ENCODE measurements around the gene DACT2.
"Not testable (repeated sequence)": the region's sequence is repeated elsewhere in the genome, so short reads cannot be mapped to it uniquely, and the experiment has no call there.

Gene DACT2

DNA sequence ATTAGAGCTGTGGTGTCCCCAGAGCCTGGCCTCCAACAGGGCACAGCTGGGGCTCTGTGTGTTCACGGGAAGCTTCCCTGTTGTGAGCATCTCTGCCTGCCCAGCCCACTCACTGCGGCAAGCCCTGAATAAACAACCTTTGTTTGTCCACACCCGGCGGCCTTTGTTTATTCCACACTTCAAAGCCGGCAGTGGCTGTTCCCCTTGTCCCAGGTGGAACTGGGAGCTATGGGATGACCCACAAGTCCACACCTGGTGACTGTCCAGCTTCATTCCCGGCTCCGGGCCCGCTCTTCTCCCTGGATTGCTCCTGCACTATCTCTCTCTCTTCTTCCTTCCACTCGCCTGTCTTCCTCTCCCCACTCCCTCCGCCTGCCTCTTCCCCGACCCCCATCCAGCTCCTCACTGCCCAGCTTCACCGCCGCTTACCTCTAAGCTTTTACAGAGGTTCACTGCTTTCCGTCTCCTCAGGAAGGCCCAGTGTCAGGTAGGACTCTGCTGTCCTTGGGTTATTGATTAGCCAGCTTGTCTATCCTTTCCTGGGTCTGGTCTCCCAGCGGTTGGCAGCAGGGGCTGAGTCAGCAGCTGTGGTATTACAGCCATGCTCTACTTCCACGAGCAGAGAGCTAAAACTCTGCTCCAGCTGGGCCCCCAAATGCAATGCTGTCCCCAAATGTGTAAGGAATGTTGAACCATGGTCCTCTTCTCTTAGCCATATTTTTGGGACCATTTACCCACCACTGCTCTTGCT, 17.8 kb downstream of the DACT2 start:
- DNase-seq (ENCODE audit: low read depth) = no peak

DNA sequence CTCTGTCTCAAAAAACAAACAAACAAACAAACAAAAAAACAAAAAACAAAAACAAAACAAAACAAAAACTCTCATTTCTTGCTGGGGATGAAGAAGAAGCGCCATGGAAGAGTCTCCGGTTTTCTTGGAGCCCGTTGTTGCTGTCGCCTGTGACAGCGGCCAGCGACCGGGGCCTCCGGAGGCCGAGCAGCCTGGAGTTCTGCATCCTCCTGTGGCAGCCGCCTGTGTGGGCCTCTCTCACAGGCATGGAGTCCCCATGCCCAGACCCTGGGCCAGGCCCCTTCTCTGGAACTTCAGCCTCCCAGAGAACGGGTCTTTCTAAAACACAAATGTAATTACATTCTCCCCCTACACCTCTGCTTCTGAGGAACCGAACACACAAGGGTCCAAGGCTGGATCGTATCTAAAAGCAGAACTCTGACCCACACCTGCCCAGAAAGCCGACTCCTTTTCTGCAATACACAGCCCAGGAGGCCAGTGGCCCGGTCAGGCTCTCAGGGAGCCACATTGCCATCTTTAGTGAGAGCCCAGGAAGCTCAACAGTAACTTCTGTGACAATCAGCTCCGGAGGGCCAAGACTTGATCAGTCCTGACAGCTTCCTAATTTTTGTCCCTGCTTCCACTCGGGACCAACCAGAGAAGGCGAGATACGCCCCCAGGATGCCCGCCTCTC, 18.5 kb downstream of the DACT2 start:
- no peak for DNase-seq (ENCODE audit: low read depth)

- DNase-seq (ENCODE audit: low read depth) = no peak
Measured at GRCh38 chr6:168299541-168300511, 19.8 kb downstream of the DACT2 start.

DNA sequence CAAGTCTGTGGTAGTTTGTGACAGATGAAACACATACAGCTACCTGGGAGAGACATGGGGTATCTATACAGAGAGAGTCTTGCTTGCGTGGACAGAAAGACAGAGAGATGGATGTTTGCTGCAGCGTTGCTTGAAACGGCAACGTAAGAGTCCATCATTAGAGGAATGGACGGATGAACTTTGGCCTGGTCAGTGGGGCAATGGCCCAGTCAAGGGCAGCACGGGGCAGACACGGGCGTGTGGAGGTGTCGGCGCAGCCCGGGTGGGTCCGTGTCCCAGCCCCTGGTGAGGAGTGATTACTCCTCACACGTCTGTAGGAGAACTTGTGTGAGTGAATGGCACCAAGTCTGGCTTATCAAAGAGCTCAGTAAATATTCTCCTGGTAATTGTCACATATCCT, 21.9 kb downstream of the DACT2 start:
- DNase-seq (ENCODE audit: low read depth) = no peak

DNA sequence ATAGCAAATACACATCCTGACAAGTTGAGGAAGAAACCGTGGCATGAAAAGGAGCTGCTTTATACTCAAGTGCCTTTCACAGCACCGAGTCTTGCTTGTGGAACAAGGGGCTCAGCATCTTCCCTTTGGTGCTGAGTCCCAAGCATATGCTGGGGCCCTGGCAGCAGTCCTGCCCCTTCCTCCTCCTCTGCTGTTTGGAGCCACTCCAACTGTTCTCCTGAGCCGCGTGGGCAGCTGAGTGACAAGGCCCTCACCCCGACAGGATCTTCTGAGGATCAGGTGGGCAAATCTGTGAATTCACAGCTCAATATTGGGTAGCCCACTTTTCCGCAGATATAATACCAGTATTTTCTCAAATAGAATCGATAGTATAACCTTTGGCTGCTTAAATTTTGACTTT, 24.7 kb downstream of the DACT2 start:
- no peak for DNase-seq (ENCODE audit: low read depth)

DNA sequence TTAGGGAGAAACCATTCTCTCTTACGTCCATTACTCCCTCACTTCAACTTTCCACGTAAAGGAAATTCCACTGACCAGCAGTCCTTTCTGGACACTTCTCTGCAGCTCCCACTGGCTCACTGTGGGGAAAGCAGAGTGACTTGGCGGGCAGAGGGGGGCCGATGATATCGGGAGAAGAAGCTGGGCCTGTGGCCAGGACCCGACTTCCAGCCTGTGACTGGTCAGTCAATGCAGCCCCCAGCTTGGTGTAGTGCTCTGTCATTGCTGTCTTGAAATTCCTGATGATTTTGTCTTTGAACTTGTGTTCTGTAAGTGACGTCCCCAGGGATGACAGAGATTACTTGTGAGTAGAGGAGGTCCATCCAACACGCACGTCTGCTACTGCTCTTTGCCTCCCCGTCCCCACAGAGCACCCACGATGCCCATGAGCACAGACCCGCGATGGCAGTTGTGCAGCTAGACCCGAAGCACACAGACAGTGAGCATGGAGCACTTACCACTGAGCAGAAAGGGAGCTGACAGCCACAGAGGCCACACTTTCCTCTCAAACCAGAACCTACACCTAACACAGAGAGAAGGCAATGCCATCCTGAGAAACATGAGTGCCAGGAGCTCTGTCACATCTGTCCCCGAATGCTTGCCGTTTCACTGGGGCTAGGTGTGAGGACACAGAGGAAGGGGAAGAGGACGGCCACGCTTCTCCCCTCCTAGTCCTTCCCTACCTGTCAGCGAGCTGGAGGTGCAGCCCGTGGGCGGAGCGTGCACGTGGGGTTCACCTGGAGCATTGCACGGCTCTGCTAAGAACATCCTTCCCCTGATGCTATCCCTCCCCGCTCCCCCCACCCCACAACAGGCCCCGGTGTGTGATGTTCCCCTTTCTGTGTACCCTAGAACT, 25.7 kb downstream of the DACT2 start:
- no peak for DNase-seq (ENCODE audit: low read depth)

DNA sequence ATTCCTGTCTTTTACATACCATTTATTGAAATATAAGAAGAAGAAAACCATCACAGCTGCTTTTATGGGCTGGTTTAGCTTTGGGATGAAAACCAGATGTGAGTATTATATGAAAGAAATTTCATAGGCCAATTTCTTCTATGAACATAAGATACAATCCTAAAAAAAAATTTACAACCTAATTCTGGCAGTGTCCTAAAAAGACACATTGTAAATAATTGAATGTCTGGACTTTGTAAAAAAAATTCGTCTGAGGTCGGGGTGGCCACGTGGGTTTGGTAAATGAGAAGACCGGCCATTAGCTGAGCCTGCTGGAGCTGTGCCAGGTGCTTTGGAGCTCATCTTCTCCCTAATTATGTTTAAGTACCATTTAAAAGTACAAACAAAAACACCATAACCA, 26.8 kb downstream of the DACT2 start:
- no peak for DNase-seq (ENCODE audit: low read depth)

DNA sequence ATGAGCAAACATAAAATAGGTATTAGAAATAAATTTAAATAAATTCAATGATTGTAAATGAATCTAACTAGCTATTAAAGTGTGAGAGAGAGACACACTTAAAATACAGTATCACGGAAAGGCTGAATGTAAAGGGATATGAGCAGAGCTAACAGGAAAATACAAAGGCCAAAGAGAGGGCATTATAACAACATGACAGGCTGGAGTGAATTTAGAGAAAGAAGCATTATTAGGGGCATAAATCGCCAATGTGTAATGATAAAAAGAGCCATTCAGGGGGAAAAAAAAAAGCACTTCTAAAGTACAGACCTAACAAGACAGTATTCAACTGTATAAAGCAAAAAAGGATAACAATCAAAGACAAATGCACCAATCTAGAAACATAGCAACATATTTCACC, 28.1 kb downstream of the DACT2 start:
- no peak for DNase-seq (ENCODE audit: low read depth)

DNA sequence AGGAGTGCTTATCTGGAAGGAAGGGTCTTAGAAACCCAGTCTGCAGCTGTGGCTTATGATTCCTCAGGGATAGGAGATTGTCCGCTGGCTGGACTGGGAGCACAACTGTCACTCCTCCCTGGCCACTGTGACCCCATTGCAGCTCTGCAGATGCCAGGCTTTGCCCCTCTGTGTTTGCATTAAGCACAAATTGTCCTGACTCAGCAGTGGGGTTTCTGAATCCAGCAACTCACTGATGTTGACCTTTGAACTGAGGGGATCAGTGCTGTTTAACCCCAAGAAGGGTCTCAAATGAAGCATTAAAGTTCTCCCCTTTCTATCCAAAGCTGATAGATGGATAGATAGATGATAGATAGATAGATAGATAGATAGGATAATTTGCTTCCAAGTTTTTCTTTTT, 29.5 kb downstream of the DACT2 start:
- no peak for DNase-seq (ENCODE audit: low read depth)

GRCh38 chr6:168289571-168289962, 30.0 kb downstream of the DACT2 start:
- DNase-seq (ENCODE audit: low read depth) = no peak

DNA sequence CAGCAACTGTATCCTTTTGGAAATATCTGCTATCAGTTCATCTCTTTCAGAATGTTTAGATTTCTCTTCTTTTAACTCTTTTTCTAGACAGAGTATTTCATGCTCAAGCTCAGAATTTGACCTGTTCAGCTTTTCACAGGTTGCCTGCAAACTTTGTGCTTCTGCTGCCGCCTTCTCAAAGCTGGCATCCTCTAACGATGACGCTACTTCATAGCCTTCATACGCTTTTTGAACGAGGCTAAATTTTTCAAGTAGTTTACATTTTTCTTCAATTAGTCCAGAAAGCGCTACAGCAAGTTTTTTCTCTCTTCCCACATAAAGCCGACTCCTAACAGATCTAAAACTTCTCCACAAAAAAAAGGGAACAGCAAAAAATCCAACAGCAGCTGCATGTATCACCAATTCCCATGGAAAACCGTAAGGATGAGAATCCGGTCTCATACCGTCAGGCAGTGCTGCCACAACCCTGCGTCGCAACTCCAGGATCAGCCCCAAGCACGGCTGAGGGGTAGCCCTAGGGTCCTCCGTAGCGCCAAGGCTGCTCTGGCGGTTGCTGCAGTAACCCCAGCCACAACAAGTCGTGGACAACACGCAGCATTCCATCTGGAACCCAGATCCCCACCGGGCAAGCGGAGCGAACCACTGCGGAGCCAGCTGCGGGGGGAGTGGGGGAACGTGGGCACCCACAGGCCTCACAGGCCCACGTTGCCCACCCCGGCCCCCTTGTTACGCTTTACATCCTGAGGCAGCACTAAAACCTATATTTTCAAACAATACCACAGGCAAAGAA, 30.6 kb downstream of the DACT2 start:
- no peak for DNase-seq (ENCODE audit: low read depth)

DNA sequence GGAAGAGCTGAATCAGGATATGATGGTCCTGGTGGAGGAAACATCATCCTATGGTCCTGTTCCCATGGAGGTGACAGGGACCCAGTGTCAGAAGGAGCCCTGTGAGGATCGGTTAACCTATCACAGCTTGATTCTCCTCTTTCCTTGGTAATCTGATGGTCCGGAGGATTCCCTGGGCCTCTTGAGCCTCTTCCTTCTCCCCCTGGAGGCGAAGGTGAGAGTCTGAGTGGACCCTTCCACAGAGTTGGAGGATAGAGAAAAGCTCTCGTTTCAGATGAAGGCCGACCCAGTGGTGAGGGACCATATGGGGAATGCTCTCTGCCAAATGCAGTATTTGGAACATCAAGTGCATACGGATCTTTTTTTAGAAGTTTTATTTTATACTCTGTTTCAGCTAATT, 32.1 kb downstream of the DACT2 start:
- DNase-seq (ENCODE audit: low read depth) = not testable (repeated sequence)

DNA sequence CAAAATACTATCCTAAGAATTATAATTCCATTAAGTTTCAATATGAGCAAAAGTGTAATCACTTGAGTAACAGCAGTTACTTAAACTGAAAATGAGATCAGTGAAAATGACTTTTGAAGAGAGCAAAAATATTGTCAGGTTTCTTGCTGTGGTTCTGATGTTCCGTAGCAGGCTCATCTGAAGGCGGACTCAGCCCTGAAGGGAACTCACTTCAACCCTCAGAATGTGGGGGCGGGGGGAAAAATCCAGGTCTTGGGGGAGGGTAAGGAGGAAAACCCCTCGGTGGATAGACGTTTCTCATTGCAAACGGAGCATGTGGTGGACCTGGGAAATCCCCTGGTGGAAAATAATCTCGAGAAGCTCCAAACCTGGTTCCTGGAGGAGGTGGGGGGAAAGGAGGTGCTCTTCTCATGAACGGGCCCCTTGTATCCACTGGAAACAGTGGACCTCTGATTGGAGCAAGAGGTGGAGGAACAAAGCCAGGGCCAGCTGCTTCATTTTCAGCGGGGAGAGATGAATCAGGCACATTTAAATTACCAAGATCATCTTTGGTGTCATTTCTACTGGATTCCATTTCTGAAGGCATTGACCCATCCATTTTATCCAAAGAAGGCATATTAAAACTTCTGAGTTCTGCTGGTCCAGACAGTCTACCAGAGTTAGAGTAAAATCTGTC, 32.7 kb downstream of the DACT2 start:
- DNase-seq (ENCODE audit: low read depth) = not testable (repeated sequence)

GRCh38 chr6:168286116-168286515, 33.5 kb downstream of the DACT2 start:
- no peak for DNase-seq (ENCODE audit: low read depth)

DNA sequence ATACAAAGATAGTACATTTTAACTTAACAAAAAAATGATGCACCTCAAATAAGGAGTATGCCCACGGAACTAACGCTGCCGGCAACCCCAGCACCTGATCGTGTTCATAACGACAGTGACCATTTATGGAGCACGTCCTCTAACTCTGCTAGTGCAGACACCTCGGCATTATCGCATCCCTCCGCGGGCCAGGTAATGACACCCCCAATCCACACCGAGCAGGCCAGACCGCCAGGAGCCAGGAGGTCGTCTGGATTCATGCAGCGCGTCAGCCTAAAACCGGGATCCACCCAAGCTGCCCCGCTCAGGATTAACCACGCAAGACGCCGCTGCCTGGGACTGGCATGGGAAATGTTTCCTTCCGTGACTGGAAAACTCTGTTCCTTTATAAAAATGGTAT, 34.1 kb downstream of the DACT2 start:
- no peak for DNase-seq (ENCODE audit: low read depth)

DNA sequence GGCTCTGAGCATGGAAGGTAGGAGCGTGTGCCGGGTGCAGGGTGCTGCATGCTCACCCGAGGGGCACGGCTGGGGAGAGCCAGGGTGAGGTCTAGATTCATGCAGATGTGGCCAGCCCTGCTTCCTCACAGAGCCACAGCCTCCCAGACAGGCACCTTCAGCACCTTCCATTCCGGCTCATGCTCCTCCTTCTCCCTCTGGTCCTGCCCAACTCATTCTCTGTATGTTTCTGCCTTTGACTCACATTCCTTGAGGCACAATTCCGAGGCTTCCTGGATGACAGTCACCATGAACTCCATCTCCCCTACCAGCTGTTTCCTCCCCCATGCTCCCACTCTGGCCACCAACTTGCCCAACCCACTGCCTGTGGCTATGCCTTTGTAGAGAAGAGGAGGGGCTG, 35.4 kb downstream of the DACT2 start:
- DNase-seq (ENCODE audit: low read depth) = no peak

GRCh38 chr6:168283686-168284025, 35.9 kb downstream of the DACT2 start:
- DNase-seq (ENCODE audit: low read depth) = no peak

- DNase-seq (ENCODE audit: low read depth) = no peak
Measured at GRCh38 chr6:168282985-168283685, 36.4 kb downstream of the DACT2 start.

- no peak for DNase-seq (ENCODE audit: low read depth)
Measured at GRCh38 chr6:168281826-168282225, 37.8 kb downstream of the DACT2 start.

- not testable (repeated sequence) for DNase-seq (ENCODE audit: low read depth)
Measured at GRCh38 chr6:168281314-168281713, 38.3 kb downstream of the DACT2 start.
